Measurements from ENCODE around the gene CLDN19. TPM values are rescaled to one million over a fixed set of nuclear protein-coding genes. Genes with fewer than 3 reads are reported as not detected.

CLDN19 gene
- total RNA-seq, 1 experiment from 2014 or later: not detected

DNA sequence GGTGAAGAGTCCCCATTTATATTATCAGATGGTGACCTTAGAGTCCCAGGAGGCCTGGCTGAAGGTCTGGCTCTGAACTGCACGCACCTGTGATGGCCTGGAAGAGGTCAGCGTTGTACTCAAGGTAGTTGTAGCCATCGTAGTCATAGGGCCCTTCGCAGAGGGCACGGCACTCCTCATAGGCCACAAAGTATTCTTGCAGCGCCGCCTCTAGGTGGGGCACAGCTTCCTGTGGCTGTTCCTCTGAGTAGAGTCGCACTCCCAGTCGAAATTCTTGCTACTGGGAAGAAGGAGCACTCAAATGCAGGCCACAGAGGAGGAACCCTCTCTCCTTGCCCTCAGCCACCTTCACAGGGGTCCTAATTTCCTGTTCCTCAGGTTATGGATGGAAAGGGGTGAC is 19.1 kb upstream of the CLDN19 start:
- Histone ChIP-seq H3K79me2 (ENCODE audit: insufficient read depth, low read length) (no peaks in the 10 kb centered on the region), H3K4me2 (ENCODE audit: low read length) (no peak overlapping the region), H3K27ac (ENCODE audit: low read depth, low read length) (no peak overlapping the region), H3K4me3 (replicated peaks in 1 of 2; ENCODE audit: low read depth in 1 of 2, low read length in 2 of 2) (no peak overlapping the region), H3K27me3 (ENCODE audit: insufficient read depth, low read length) (no peaks in the 10 kb centered on the region), H3K9ac (ENCODE audit: low read length) (no peak overlapping the region), H3K4me1 (ENCODE audit: control insufficient read depth in 1 of 2, insufficient read depth in 2 of 2, low read length in 2 of 2) (0 out of 4 replicates have a peak, but pooled peaks cover 0 to 5% of the 10 kb centered on the region in 2 experiments), H2AFZ (ENCODE audit: low read depth, low read length, poor library complexity, severe bottlenecking) (no peak overlapping the region), H3K36me3 (ENCODE audit: control insufficient read depth in 1 of 2, insufficient read depth in 2 of 2, low read length in 2 of 2) (peaks cover 8 to 28% of the 10 kb centered on the region in 2 experiments; a peak in 3 of 4 replicates), H3K9me3 (ENCODE audit: control insufficient read depth in 1 of 2, insufficient read depth in 1 of 2, low read depth in 1 of 2, low read length in 2 of 2) (no peaks in the 10 kb centered on the region), H4K20me1 (ENCODE audit: insufficient read depth) (no peaks in the 10 kb centered on the region), H3K9me2 (ENCODE audit: insufficient read depth) (no peaks in the 10 kb centered on the region)
- DNase-seq (ENCODE audit: low read depth, low spot score) (no peak), ATAC-seq (peak; percentile 78)
- ChIA-PET RAD21 (ENCODE audit: low non-redundant PET in 1 of 2, low total read pairs in 2 of 2, uncharacterized antibody in 2 of 2, unreplicated experiment in 2 of 2) (no interaction called here), POLR2A (interaction anchor here (1.2 kb wide), 1 partner anchor 77 kb away, joined by 3 read pairs; the partner anchor contains the start of gene YBX1), CTCF (interaction anchor here (1.1 to 4.0 kb wide), 4 partner anchors 8 to 415 kb away, joined by 3 to 23 read pairs (median 8); partner anchors contain the start of genes C1orf50 and P3H1)
- intact Hi-C loops (cut with micrococcal nuclease): no loop called here
- BruUV-seq (replicated peaks): no TSS peak
- TF ChIP-seq RAD21 (IDR thresholded peaks at IDR 0.05; ENCODE audit: low read depth) (peak; percentile 30; the same call in 1 of the 2 replicates), EZH2 (IDR thresholded peaks at IDR 0.05) (no peak)
- TF ChIP-seq, protein P1, sequence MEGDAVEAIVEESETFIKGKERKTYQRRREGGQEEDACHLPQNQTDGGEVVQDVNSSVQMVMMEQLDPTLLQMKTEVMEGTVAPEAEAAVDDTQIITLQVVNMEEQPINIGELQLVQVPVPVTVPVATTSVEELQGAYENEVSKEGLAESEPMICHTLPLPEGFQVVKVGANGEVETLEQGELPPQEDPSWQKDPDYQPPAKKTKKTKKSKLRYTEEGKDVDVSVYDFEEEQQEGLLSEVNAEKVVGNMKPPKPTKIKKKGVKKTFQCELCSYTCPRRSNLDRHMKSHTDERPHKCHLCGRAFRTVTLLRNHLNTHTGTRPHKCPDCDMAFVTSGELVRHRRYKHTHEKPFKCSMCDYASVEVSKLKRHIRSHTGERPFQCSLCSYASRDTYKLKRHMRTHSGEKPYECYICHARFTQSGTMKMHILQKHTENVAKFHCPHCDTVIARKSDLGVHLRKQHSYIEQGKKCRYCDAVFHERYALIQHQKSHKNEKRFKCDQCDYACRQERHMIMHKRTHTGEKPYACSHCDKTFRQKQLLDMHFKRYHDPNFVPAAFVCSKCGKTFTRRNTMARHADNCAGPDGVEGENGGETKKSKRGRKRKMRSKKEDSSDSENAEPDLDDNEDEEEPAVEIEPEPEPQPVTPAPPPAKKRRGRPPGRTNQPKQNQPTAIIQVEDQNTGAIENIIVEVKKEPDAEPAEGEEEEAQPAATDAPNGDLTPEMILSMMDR (IDR thresholded peaks at IDR 0.05 in 2 of 3, conservative IDR thresholded peaks at IDR 0.05 in 1 of 3; ENCODE audit: borderline replicate concordance in 1 of 3, insufficient read depth in 1 of 3, low read depth in 2 of 3, low read length in 2 of 3): 0 out of 6 replicates have a peak, but pooled peaks of 2 of the 3 experiments have one; percentile 6 to 15

DNA sequence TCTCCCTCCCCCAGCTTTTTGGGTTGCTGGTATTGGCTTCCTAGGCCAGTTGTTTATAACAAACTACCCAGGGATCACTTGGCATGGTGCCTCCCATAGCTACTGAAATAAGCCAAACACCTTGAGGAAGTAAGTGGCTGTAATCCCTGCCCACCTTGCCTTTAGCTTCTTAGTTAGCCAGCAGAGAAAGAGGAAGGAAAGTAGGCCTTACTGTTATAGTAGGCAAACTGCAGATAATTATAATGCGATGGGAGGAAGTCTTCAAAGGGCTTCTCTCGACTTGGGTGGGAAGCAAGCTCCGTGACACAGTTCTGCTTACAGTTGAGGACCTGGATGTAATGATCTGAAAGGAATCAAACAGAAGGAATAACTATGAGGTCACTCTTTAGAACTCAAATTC is 18.6 kb upstream of the CLDN19 start:
- no peak overlapping the region for H3K4me2 ChIP-seq (ENCODE audit: low read length)
- no peak for ATAC-seq
- DNase-seq (ENCODE audit: low read depth, low spot score): no peak
- no peaks in the 10 kb centered on the region for H4K20me1 ChIP-seq (ENCODE audit: insufficient read depth)
- H3K9ac ChIP-seq (ENCODE audit: low read length): no peak overlapping the region
- H3K36me3 ChIP-seq (ENCODE audit: control insufficient read depth in 1 of 2, insufficient read depth in 2 of 2, low read length in 2 of 2): peaks cover 8 to 28% of the 10 kb centered on the region in 2 experiments; a peak in 3 of 4 replicates
- intact Hi-C loops (cut with micrococcal nuclease): no loop called here
- ChIA-PET CTCF (interaction anchor here (1.1 to 4.0 kb wide), 4 partner anchors 8 to 414 kb away, joined by 3 to 23 read pairs (median 8); partner anchors contain the start of genes C1orf50 and P3H1), POLR2A (interaction anchor here (1.2 kb wide), 1 partner anchor 77 kb away, joined by 3 read pairs; the partner anchor contains the start of gene YBX1), RAD21 (ENCODE audit: low non-redundant PET in 1 of 2, low total read pairs in 2 of 2, uncharacterized antibody in 2 of 2, unreplicated experiment in 2 of 2) (no interaction called here)
- H3K9me2 ChIP-seq (ENCODE audit: insufficient read depth): no peaks in the 10 kb centered on the region
- no TSS peak for BruUV-seq (replicated peaks)
- no peak overlapping the region for H3K27ac ChIP-seq (ENCODE audit: low read depth, low read length)
- H3K9me3 ChIP-seq (ENCODE audit: control insufficient read depth in 1 of 2, insufficient read depth in 1 of 2, low read depth in 1 of 2, low read length in 2 of 2): no peaks in the 10 kb centered on the region
- no peaks in the 10 kb centered on the region for H3K27me3 ChIP-seq (ENCODE audit: insufficient read depth, low read length)
- H3K4me3 ChIP-seq (replicated peaks in 1 of 2; ENCODE audit: low read depth in 1 of 2, low read length in 2 of 2): no peak overlapping the region
- no peaks in the 10 kb centered on the region for H3K79me2 ChIP-seq (ENCODE audit: insufficient read depth, low read length)
- H2AFZ ChIP-seq (ENCODE audit: low read depth, low read length, poor library complexity, severe bottlenecking): no peak overlapping the region
- 0 out of 4 replicates have a peak, but pooled peaks cover 0 to 5% of the 10 kb centered on the region in 2 experiments for H3K4me1 ChIP-seq (ENCODE audit: control insufficient read depth in 1 of 2, insufficient read depth in 2 of 2, low read length in 2 of 2)
- TF ChIP-seq SRF (IDR thresholded peaks at IDR 0.05; ENCODE audit: low read depth) (no peak), JUND (IDR thresholded peaks at IDR 0.05) (no peak), RAD21 (IDR thresholded peaks at IDR 0.05; ENCODE audit: low read depth) (no peak), FOSL1 (IDR thresholded peaks at IDR 0.05; ENCODE audit: low read depth) (no peak), ZFX (IDR thresholded peaks at IDR 0.05) (no peak), POLR2AphosphoS5 (IDR thresholded peaks at IDR 0.05; ENCODE audit: low read depth, low read length) (no peak), EZH2 (IDR thresholded peaks at IDR 0.05) (no peak), YY1 (IDR thresholded peaks at IDR 0.05; ENCODE audit: extremely low read depth, insufficient replicate concordance, low read depth, low read length) (no peak), CBX3 (IDR thresholded peaks at IDR 0.05; ENCODE audit: low read depth) (no peak), TCF7L2 (IDR thresholded peaks at IDR 0.05; ENCODE audit: borderline replicate concordance, extremely low read depth, insufficient read depth, insufficient read length) (no peak), CEBPB (IDR thresholded peaks at IDR 0.05; ENCODE audit: low read depth) (no peak), ELF1 (IDR thresholded peaks at IDR 0.05; ENCODE audit: borderline replicate concordance, low read depth) (no peak), ZNF274 (IDR thresholded peaks at IDR 0.05; ENCODE audit: low read depth, low read length) (no peak)
- TF ChIP-seq, protein P2, sequence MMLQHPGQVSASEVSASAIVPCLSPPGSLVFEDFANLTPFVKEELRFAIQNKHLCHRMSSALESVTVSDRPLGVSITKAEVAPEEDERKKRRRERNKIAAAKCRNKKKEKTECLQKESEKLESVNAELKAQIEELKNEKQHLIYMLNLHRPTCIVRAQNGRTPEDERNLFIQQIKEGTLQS (IDR thresholded peaks at IDR 0.05): no peak
